Ishikawa (cell line): ENCODE measurements around the gene DGUOK.
A peak's percentile ranks its signal among the peaks of the same experiment; 100 is the strongest.

Experiments
- CEBPB ChIP-seq: IDR thresholded peaks from 2 replicates; pipeline ENCODE4 v1.6.1; 2012
- CREB1 ChIP-seq: IDR thresholded peaks from 2 replicates; pipeline ENCODE4 v1.6.1; 2012; ENCODE audit warnings: low read depth
- EGR1 ChIP-seq: IDR thresholded peaks from 2 replicates; pipeline ENCODE4 v1.6.1; 2012
- EP300 ChIP-seq: IDR thresholded peaks from 2 replicates; pipeline ENCODE4 v1.6.1; 2012; ENCODE audit warnings: borderline replicate concordance
- FOXM1 ChIP-seq: IDR thresholded peaks from 2 replicates; pipeline ENCODE4 v1.6.1; 2012; ENCODE audit warnings: low read depth, borderline replicate concordance
- NFIC ChIP-seq: IDR thresholded peaks from 2 replicates; pipeline ENCODE4 v1.6.1; 2012
- RAD21 ChIP-seq: IDR thresholded peaks from 2 replicates; pipeline ENCODE4 v1.6.1; 2012; ENCODE audit warnings: low read depth
- REST ChIP-seq: IDR thresholded peaks from 2 replicates; pipeline ENCODE4 v1.6.1; 2012; ENCODE audit warnings: low read depth, mild to moderate bottlenecking
- TAF1 ChIP-seq: IDR thresholded peaks from 2 replicates; pipeline ENCODE4 v1.6.1; 2012; ENCODE audit warnings: low read depth, mild to moderate bottlenecking
- TCF12 ChIP-seq: IDR thresholded peaks from 2 replicates; pipeline ENCODE4 v1.6.1; 2012; ENCODE audit warnings: low read depth
- TEAD4 ChIP-seq: IDR thresholded peaks from 2 replicates; pipeline ENCODE4 v1.6.1; 2012
- YY1 ChIP-seq: IDR thresholded peaks from 2 replicates; pipeline ENCODE4 v1.6.1; 2012; ENCODE audit warnings: low read depth
- ZBTB7A ChIP-seq: IDR thresholded peaks from 2 replicates; pipeline ENCODE4 v1.6.1; 2012; ENCODE audit warnings: low read depth
- TF ChIP-seq, protein P1 (sequence below): IDR thresholded peaks from 2 replicates; pipeline ENCODE4 v1.6.1; 2012
- TF ChIP-seq, protein P2 (sequence below): IDR thresholded peaks from 2 replicates; pipeline ENCODE4 v1.6.1; 2012

The DGUOK gene

DNA sequence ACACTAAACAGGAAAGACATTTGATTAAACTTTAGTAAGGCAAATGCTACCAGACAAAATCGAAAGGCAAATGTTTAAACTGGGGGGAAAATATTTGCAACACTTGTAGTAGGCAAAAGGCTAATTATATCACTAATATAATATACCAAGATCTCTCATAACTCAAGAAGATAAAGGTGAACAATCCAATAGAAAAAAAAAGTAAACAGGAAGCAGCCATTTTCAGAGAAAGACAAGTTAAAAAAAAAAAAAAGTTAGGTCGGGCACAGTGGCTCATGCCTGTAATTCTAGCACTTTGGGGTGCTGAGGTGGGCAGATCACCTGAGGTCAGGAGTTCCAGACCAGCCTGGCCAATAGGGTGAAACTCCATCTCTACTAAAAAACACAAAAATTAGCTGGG lies 38.3 kb upstream of the DGUOK start:
- TF ChIP-seq FOXM1 (no peak), YY1 (no peak), TEAD4 (no peak), TAF1 (no peak), TCF12 (no peak), ZBTB7A (no peak), RAD21 (no peak), REST (no peak), CREB1 (no peak), NFIC (no peak), EGR1 (no peak), CEBPB (no peak), EP300 (no peak)
- TF ChIP-seq, protein P1, sequence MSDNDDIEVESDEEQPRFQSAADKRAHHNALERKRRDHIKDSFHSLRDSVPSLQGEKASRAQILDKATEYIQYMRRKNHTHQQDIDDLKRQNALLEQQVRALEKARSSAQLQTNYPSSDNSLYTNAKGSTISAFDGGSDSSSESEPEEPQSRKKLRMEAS = no peak
- TF ChIP-seq, protein P2, sequence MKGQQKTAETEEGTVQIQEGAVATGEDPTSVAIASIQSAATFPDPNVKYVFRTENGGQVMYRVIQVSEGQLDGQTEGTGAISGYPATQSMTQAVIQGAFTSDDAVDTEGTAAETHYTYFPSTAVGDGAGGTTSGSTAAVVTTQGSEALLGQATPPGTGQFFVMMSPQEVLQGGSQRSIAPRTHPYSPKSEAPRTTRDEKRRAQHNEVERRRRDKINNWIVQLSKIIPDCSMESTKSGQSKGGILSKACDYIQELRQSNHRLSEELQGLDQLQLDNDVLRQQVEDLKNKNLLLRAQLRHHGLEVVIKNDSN = no peak

GRCh38 chr2:73889206-73889605 lies 37.5 kb upstream of the DGUOK start:
- no peak for TF ChIP-seq EGR1
- TF ChIP-seq CEBPB = no peak
- TF ChIP-seq CREB1 = no peak
- no peak for TF ChIP-seq EP300
- TF ChIP-seq, protein P1 = no peak
- no peak for TF ChIP-seq TAF1

DNA sequence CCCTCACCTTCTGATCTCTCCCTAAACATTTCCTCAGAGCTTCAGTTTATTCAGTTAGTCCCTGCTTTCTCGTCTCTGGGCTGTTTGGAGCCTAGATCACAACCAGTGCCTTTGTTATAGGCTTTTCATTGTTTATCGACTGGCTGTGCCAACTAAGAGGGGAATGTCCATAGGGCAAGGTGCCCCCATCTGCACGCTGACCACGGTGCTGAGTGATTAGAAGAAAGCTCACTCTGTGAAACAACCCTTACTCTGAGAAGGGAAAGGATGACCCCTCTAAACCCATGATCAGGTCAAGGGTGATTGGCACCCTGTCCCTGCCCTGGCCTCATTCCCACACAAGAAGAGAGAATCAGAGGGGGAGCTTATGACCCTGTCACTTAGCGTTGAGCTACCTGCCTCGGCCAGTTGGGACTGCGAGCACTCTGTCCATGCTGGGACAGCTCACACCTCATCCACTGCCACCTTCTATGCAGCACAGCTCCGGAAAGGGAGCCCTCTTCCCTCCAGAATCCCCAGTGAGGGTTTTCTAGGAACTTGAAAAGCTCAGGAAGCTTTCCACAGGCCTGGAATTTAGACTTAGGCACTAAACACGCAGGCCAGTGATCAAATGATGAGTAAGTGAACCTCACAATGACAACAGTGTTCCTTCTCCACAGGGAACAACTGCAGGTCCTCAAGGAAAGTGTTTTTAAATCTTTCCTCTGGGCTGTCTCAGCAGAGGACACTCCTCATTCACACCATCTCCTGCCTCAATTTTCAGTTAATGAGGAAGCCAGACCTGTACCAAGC lies 36.2 kb upstream of the DGUOK start:
- TF ChIP-seq TEAD4 (no peak), RAD21 (no peak), REST (peak; percentile 60), FOXM1 (no peak), EP300 (no peak)
- TF ChIP-seq, protein P2 = no peak

GRCh38 chr2:73891276-73891901 lies 35.3 kb upstream of the DGUOK start:
- TF ChIP-seq NFIC = no peak
- no peak for TF ChIP-seq REST
- TF ChIP-seq, protein P1 = no peak
- TF ChIP-seq ZBTB7A = no peak
- no peak for TF ChIP-seq TAF1
- no peak for TF ChIP-seq CREB1
- TF ChIP-seq EGR1 = no peak
- no peak for TF ChIP-seq TCF12
- TF ChIP-seq CEBPB = no peak
- TF ChIP-seq FOXM1 = no peak
- TF ChIP-seq YY1 = no peak
- TF ChIP-seq, protein P2 = no peak
- TF ChIP-seq TEAD4 = no peak
- no peak for TF ChIP-seq EP300
